ENCODE results near the gene SGSM2.

GRCh38 chr17:2388683-2389055 lies 51.4 kb downstream of the SGSM2 start:
- TF ChIP-seq FOXP2 (optimal IDR thresholded peaks at IDR 0.05; ENCODE audit: control extremely low read depth, extremely low read length, insufficient read depth) (no peak), POLR2AphosphoS5 (IDR thresholded peaks at IDR 0.05; ENCODE audit: borderline replicate concordance, low read depth, low read length) (no peak), EZH2 (IDR thresholded peaks at IDR 0.05) (no peak)
